OCI-LY7 (cell line): ENCODE results near the gene PRAF2. TPM values are rescaled to one million over a fixed set of nuclear protein-coding genes. Genes with fewer than 3 reads are reported as not detected.

Experiments
- BruUV-seq: library from RNA; stranded (reverse); fragments of 400-500 nt; replicated peaks from 2 replicates; lab custom pipeline; 2021; lab: Mats Ljungman, UMichigan
- CTCF ChIA-PET: fragments of 300-600 bp; sonication (Branson Sonifier 250); formaldehyde crosslinking; loops from one replicate; lab custom pipeline; 2022; ENCODE audit warnings: antibody characterized with exemption; ENCODE audit not compliant: unreplicated experiment; lab: Charles Lee
- POLR2A ChIA-PET: fragments of 300-600 bp; sonication (Branson Sonifier 250); formaldehyde crosslinking; loops from one replicate; lab custom pipeline; 2022; ENCODE audit warnings: antibody characterized with exemption; lab: Charles Lee
- DNase-seq: peaks from one replicate; pipeline ENCODE4 v3.0.0-alpha.2; 2015; ENCODE audit warnings: low spot score
- H2AFZ ChIP-seq: fragments of 200-600 bp; sonication (generic), shearing (Covaris generic); 2 replicates; pipeline ENCODE4 v1.6.1; 2014; ENCODE audit warnings: mild to moderate bottlenecking, antibody characterized with exemption, low read length, moderate library complexity
- H3K27ac ChIP-seq: fragments of 200-600 bp; sonication (generic); 2 replicates; pipeline ENCODE4 v1.5.1; 2014; ENCODE audit warnings: mixed run types, low read depth, mild to moderate bottlenecking, moderate library complexity, low read length, inconsistent platforms; ENCODE audit not compliant: poor library complexity, severe bottlenecking
- H3K36me3 ChIP-seq: fragments of 200-600 bp; sonication (generic); 2 replicates; pipeline ENCODE4 v1.6.1; 2014; ENCODE audit warnings: mild to moderate bottlenecking, antibody characterized with exemption, low read length, moderate library complexity, mixed read lengths; ENCODE audit not compliant: insufficient read depth
- H3K4me1 ChIP-seq: fragments of 200-600 bp; sonication (generic); 2 replicates; pipeline ENCODE4 v1.5.1; 2014; ENCODE audit warnings: mild to moderate bottlenecking, low read length; ENCODE audit not compliant: insufficient read depth, poor library complexity, severe bottlenecking
- H3K4me2 ChIP-seq: fragments of 200-600 bp; sonication (generic); 2 replicates; pipeline ENCODE4 v1.6.1; 2014; ENCODE audit warnings: mild to moderate bottlenecking, low read length
- H3K4me3 ChIP-seq: fragments of 200-600 bp; sonication (generic); 2 replicates; pipeline ENCODE4 v1.5.1; 2014; ENCODE audit warnings: mild to moderate bottlenecking, low read depth, low read length; ENCODE audit not compliant: poor library complexity, severe bottlenecking
- H3K79me2 ChIP-seq: fragments of 200-600 bp; sonication (generic); 2 replicates; pipeline ENCODE4 v1.6.1; 2016; ENCODE audit warnings: low read depth, mild to moderate bottlenecking, low read length, moderate library complexity, mixed read lengths; ENCODE audit not compliant: insufficient read depth
- H3K9me2 ChIP-seq: fragments of 200-600 bp; sonication (generic); 2 replicates; pipeline ENCODE4 v1.6.1; 2016; ENCODE audit warnings: mild to moderate bottlenecking, low read length, mixed read lengths; ENCODE audit not compliant: insufficient read depth
- H3K9me3 ChIP-seq: fragments of 200-600 bp; sonication (generic); 2 replicates; pipeline ENCODE4 v1.6.1; 2014; ENCODE audit warnings: mild to moderate bottlenecking, mixed run types, low read length, mixed read lengths
- H4K20me1 ChIP-seq: fragments of 200-600 bp; sonication (generic); 2 replicates; pipeline ENCODE4 v1.6.1; 2014; ENCODE audit warnings: mild to moderate bottlenecking, antibody characterized with exemption, low read length, moderate library complexity, mixed read lengths; ENCODE audit not compliant: insufficient read depth
- EZH2phosphoT487 ChIP-seq: fragments of 200-600 bp; sonication (generic); IDR thresholded peaks from 2 replicates; pipeline ENCODE4 v1.6.1; 2018; ENCODE audit warnings: low read depth, borderline replicate concordance, mild to moderate bottlenecking, mixed run types, antibody characterized with exemption, low read length, moderate library complexity, mixed read lengths
- intact Hi-C: fragments of 100-400 bp; cut with micrococcal nuclease; formaldehyde crosslinking; loops from one replicate; pipeline ENCODE4 v1.10.0; 2022; ENCODE audit not compliant: unreplicated experiment
- total RNA-seq, 2 experiments: library from RNA; depleted of rRNA in 1 of 2; stranded (reverse); fragments of >200 nt in 1 of 2; shearing (Covaris generic) in 1 of 2; gene quantifications; 2 replicates each; pipeline ENCODE4 v1.2.3, GENCODE V29; 2014 to 2022
- TF ChIP-seq, protein P1 (sequence below): fragments of 200-600 bp; sonication (generic); conservative IDR thresholded peaks from 2 replicates; pipeline ENCODE4 v1.5.1; 2014; ENCODE audit warnings: mild to moderate bottlenecking, antibody characterized with exemption, low read length, moderate library complexity, mixed read lengths

The PRAF2 gene
- total RNA-seq, 2 experiments from 2014 or later, result 2.3 to 20.3 TPM

DNA sequence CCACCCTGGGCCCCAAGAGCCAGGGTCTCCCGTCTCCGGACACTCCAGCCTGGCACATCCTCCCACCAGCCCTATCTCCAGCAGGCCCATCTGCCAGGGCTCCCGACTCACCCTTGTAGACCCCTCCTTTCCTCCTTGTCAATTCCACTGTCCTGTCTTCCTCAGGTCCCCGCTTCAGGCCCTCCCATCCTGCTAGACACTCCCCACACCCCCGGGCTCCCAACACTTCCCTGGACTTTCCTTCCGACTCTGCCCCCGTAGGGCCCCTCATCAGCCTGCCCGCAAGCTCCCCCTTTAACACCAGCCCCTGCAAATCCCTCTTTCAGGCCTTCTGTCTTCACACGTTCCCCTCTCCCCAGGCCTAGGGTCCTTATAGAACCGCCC lies 1.1 kb downstream of the PRAF2 start:
- ChIA-PET CTCF (no interaction called here), POLR2A (no interaction called here)
- no peak for DNase-seq
- TF ChIP-seq, protein P1, sequence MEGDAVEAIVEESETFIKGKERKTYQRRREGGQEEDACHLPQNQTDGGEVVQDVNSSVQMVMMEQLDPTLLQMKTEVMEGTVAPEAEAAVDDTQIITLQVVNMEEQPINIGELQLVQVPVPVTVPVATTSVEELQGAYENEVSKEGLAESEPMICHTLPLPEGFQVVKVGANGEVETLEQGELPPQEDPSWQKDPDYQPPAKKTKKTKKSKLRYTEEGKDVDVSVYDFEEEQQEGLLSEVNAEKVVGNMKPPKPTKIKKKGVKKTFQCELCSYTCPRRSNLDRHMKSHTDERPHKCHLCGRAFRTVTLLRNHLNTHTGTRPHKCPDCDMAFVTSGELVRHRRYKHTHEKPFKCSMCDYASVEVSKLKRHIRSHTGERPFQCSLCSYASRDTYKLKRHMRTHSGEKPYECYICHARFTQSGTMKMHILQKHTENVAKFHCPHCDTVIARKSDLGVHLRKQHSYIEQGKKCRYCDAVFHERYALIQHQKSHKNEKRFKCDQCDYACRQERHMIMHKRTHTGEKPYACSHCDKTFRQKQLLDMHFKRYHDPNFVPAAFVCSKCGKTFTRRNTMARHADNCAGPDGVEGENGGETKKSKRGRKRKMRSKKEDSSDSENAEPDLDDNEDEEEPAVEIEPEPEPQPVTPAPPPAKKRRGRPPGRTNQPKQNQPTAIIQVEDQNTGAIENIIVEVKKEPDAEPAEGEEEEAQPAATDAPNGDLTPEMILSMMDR, result no peak
- TF ChIP-seq EZH2phosphoT487, result no peak
- Histone ChIP-seq H3K4me2 (peak overlapping the region; percentile 71; the same call in 1 of the 2 replicates), H2AFZ (no peak overlapping the region), H4K20me1 (no peaks in the 10 kb centered on the region), H3K9me2 (no peaks in the 10 kb centered on the region), H3K36me3 (no peaks in the 10 kb centered on the region), H3K4me1 (peaks cover 7% of the 10 kb centered on the region), H3K9me3 (no peaks in the 10 kb centered on the region), H3K27ac (no peak overlapping the region), H3K4me3 (no peak overlapping the region), H3K79me2 (no peaks in the 10 kb centered on the region)
- no TSS peak for BruUV-seq
- intact Hi-C loops, result no loop called here

DNA sequence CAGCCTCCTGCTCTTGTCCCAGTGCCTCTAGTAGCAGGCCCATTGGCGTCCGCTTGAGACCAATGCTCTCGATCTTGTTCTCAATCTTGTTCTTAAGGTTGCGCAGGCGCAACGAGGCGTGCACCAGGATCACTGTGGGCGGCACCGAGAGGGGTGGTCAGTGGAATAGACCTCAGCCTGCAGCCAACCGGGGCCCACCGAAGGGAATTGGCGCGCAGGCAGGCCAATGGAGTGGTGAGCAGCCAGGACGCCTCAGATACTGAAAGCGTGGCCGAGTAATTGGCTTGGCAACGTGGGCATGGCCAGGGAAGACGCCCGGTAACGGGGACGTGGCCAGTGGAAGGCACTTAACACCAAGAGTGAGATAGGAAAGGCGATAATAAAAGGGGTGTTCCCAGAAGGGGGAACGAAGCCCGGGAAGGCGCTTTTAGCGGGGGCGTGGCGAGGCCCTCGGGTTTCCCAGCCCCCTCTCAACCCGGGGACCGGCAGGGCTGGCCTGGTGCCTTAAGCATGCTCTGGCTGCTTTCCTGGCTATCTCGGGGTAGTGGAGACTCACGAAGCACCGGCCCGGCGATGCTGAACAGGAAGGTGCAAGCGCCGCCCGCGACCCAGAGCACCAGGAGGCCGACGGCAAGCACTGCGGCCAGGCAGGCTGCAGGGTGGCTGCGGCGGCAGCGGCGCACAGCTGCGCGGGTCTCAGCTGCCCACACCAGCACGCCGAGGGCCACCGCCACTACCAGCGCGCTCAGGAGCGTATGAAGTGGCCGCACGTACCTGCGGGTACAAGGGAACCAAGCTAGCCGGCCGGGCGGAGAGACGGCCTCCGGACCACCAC lies 1.7 kb downstream of the PRAF2 start:
- no peaks in the 10 kb centered on the region for H3K79me2 ChIP-seq
- no peaks in the 10 kb centered on the region for H4K20me1 ChIP-seq
- no peak overlapping the region for H3K4me3 ChIP-seq
- ChIA-PET POLR2A (no interaction called here), CTCF (no interaction called here)
- H3K9me2 ChIP-seq, result no peaks in the 10 kb centered on the region
- no peak overlapping the region for H3K4me2 ChIP-seq
- H2AFZ ChIP-seq, result no peak overlapping the region
- H3K4me1 ChIP-seq, result peaks cover 7% of the 10 kb centered on the region
- H3K9me3 ChIP-seq, result no peaks in the 10 kb centered on the region
- no peak overlapping the region for H3K27ac ChIP-seq
- no peak for DNase-seq
- TF ChIP-seq EZH2phosphoT487, result no peak
- TF ChIP-seq, protein P1, result no peak
- no peaks in the 10 kb centered on the region for H3K36me3 ChIP-seq
- no TSS peak for BruUV-seq
- intact Hi-C loops, result no loop called here

DNA sequence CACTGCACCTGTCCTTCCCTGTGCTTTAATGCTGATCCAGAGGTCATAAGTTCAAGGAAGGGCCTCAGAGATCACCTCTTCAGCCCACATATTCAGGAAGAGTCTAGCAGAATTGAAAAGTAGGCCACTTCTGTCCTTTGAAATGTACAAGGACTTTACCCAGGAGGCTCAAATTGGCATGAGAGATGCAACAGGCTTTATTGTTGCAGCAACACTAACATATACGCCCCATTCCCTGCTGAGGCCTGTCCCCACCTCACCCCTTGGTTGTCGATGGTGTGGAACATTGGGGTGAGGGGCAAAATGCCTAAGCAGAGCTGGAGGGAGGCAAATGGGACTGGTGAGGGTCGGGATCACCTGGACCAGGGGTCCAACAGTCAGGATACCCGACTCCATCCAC lies 2.8 kb downstream of the PRAF2 start:
- Histone ChIP-seq H3K4me1 (peaks cover 7% of the 10 kb centered on the region), H3K27ac (no peak overlapping the region), H3K9me2 (no peaks in the 10 kb centered on the region), H4K20me1 (no peaks in the 10 kb centered on the region), H3K4me2 (no peak overlapping the region), H3K4me3 (no peak overlapping the region), H3K79me2 (no peaks in the 10 kb centered on the region), H3K36me3 (no peaks in the 10 kb centered on the region), H3K9me3 (no peaks in the 10 kb centered on the region), H2AFZ (no peak overlapping the region)
- CTCF ChIA-PET, result no interaction called here
- POLR2A ChIA-PET, result interaction anchor here (0.6 kb wide), 1 partner anchor 215 kb away, joined by 3 read pairs; no protein-coding TSS in a partner anchor
- TF ChIP-seq, protein P1, result no peak
- no peak for TF ChIP-seq EZH2phosphoT487
- no peak for DNase-seq
- no TSS peak for BruUV-seq
- intact Hi-C loops, result no loop called here
